ENCODE data around the gene CRIM1. TPM values are rescaled to one million over a fixed set of nuclear protein-coding genes. Genes with fewer than 3 reads are reported as not detected.

The CRIM1 gene
- total RNA-seq, 1 experiment from 2014 or later, result 27.6 TPM

DNA sequence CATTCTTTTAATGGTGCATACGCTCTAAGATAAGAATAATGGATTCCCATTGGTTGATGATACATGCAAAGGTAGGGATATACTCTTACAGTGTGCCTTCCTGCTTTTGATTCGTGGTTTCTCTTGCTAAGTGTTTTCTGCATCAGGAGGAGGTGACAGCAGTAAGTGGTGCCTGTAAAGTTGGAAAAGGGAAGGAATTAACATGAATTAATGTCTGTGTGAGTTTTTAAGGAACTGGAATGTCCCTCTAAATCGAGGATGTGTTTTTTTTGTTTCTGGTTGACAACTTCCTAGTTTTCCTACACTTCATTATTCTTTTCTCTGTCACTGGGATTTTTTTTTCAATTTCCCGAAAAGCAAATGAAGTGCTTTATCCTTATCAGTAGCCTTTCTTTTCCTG is 54.4 kb downstream of the CRIM1 start:
- no peak for DNase-seq
- no peak overlapping the region for H3T11ph ChIP-seq (ENCODE audit: low read length)
- no peak overlapping the region for H3K23ac ChIP-seq (ENCODE audit: insufficient read length, low read depth, low read length)
- no peaks in the 10 kb centered on the region for H3K79me1 ChIP-seq (ENCODE audit: insufficient read depth, low read depth, low read length, poor library complexity, severe bottlenecking)
- H2BK5ac ChIP-seq (ENCODE audit: insufficient read length, low read length), result no peak overlapping the region
- no peak overlapping the region for H3K9ac ChIP-seq (ENCODE audit: extremely low read depth, insufficient read length, low read length)
- H3K23me2 ChIP-seq (ENCODE audit: insufficient read length, low read depth, low read length, poor library complexity, severe bottlenecking), result no peaks in the 10 kb centered on the region
- H3K27me3 ChIP-seq (ENCODE audit: insufficient read depth, low read length), result no peaks in the 10 kb centered on the region
- no peaks in the 10 kb centered on the region for H4K20me1 ChIP-seq (ENCODE audit: control insufficient read depth, insufficient read depth, insufficient read length)
- Mint-ChIP-seq H3K27ac (peak overlapping the region in 2 of 3 experiments; percentile 1 to 9; a peak in 1 of 7 replicates), H3K4me1 (peaks cover 47 to 58% of the 10 kb centered on the region in 2 experiments), H3K27me3 (ENCODE audit: low read depth) (no peaks in the 10 kb centered on the region), H3K36me3 (ENCODE audit: insufficient read depth in 1 of 3, low read depth in 3 of 3) (no peaks in the 10 kb centered on the region; a peak in 1 of 7 replicates), H3K9me3 (no peaks in the 10 kb centered on the region), H3K4me3 (no peak overlapping the region)
- H2AFZ ChIP-seq (ENCODE audit: low read length), result no peak overlapping the region
- no peak overlapping the region for H4K91ac ChIP-seq (ENCODE audit: insufficient read length, low read depth, low read length)
- no peak overlapping the region for H3K4me2 ChIP-seq (ENCODE audit: insufficient read depth, insufficient read length, low read length)
- H2BK12ac ChIP-seq (ENCODE audit: insufficient read length, low read depth, low read length), result no peak overlapping the region
- H2BK20ac ChIP-seq (ENCODE audit: low read depth, low read length, poor library complexity, severe bottlenecking), result no peak overlapping the region
- no peak overlapping the region for H2BK15ac ChIP-seq (ENCODE audit: low read depth, low read length)
- H4K5ac ChIP-seq (ENCODE audit: insufficient read length, low read depth, low read length), result no peak overlapping the region
- no peak overlapping the region for H3K27ac ChIP-seq (ENCODE audit: insufficient read length, low read depth, low read length)
- no peak overlapping the region for H3K4ac ChIP-seq (ENCODE audit: low read depth, low read length)
- no CpG with 5 or more reads among the region's 4 CpGs for WGBS (ENCODE audit: extremely low coverage, insufficient read length, low lambda C conversion rate)
- H3K4me1 ChIP-seq (ENCODE audit: insufficient read depth, low read length), result peaks cover 20% of the 10 kb centered on the region
- H3K9me3 ChIP-seq (ENCODE audit: control insufficient read depth, low read depth, low read length), result no peaks in the 10 kb centered on the region
- no peak overlapping the region for H3K56ac ChIP-seq (ENCODE audit: insufficient read length, low read depth, low read length)
- H3K14ac ChIP-seq (ENCODE audit: insufficient read depth, low read length), result no peak overlapping the region
- H3K79me2 ChIP-seq (ENCODE audit: insufficient read depth, low read length), result no peaks in the 10 kb centered on the region; the same call in 1 of the 2 replicates
- no peak overlapping the region for H4K8ac ChIP-seq (replicated peaks; ENCODE audit: insufficient read length, low read depth, low read length)
- H2BK120ac ChIP-seq (ENCODE audit: low read depth, low read length, poor library complexity, severe bottlenecking), result no peak overlapping the region
- H3K18ac ChIP-seq (ENCODE audit: insufficient read length, low read depth, low read length), result no peak overlapping the region
- H2AK5ac ChIP-seq (ENCODE audit: insufficient read length, low read length), result no peak overlapping the region
- TF ChIP-seq, protein P1, sequence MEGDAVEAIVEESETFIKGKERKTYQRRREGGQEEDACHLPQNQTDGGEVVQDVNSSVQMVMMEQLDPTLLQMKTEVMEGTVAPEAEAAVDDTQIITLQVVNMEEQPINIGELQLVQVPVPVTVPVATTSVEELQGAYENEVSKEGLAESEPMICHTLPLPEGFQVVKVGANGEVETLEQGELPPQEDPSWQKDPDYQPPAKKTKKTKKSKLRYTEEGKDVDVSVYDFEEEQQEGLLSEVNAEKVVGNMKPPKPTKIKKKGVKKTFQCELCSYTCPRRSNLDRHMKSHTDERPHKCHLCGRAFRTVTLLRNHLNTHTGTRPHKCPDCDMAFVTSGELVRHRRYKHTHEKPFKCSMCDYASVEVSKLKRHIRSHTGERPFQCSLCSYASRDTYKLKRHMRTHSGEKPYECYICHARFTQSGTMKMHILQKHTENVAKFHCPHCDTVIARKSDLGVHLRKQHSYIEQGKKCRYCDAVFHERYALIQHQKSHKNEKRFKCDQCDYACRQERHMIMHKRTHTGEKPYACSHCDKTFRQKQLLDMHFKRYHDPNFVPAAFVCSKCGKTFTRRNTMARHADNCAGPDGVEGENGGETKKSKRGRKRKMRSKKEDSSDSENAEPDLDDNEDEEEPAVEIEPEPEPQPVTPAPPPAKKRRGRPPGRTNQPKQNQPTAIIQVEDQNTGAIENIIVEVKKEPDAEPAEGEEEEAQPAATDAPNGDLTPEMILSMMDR (conservative IDR thresholded peaks at IDR 0.05), result no peak
